Measurements from ENCODE around the gene ENO3. TPM values are rescaled to one million over a fixed set of nuclear protein-coding genes. Genes with fewer than 3 reads are reported as not detected.
A peak's percentile ranks its signal among the peaks of the same experiment; 100 is the strongest.
"Not testable (repeated sequence)": the region's sequence is repeated elsewhere in the genome, so short reads cannot be mapped to it uniquely, and the experiment has no call there.

ENO3 gene
- total RNA-seq, result 2.6 and 7.4 TPM in 2 replicates

DNA sequence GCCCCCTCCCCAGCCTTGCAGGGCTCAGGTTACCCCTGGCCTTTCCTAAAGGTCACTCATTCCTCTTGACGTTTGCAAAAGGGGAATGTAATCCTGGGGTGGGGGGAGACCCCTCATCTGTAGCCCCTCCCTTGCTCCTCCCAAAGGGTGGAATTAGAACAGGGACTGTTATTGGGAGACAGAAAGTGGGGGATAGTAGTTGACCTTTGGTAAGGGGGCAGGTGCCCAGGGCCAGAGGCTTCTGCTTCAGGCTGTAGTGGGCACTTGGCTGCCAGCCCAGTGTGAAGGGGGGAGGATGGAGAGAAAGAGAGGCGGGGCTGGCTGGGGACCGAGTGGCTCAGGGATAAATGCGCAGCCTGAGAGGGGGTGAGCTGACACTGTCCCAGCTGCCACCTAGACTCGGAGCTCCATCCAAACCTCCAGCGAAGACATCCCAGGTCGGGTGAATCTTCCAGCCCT lies at the start of gene ENO3:
TSS of gene ENO3 (plus strand) at position 374 of the 459 bp plus-strand sequence. CDS start 711 bp downstream, outside the sequence.
- TF ChIP-seq, protein P1, sequence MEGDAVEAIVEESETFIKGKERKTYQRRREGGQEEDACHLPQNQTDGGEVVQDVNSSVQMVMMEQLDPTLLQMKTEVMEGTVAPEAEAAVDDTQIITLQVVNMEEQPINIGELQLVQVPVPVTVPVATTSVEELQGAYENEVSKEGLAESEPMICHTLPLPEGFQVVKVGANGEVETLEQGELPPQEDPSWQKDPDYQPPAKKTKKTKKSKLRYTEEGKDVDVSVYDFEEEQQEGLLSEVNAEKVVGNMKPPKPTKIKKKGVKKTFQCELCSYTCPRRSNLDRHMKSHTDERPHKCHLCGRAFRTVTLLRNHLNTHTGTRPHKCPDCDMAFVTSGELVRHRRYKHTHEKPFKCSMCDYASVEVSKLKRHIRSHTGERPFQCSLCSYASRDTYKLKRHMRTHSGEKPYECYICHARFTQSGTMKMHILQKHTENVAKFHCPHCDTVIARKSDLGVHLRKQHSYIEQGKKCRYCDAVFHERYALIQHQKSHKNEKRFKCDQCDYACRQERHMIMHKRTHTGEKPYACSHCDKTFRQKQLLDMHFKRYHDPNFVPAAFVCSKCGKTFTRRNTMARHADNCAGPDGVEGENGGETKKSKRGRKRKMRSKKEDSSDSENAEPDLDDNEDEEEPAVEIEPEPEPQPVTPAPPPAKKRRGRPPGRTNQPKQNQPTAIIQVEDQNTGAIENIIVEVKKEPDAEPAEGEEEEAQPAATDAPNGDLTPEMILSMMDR (IDR thresholded peaks at IDR 0.05; ENCODE audit: insufficient read depth, low read depth, low read length), result no peak
- no peak for DNase-seq (ENCODE audit: low read depth)

GRCh38 chr17:4901648-4902344 lies 49.1 kb upstream of the ENO3 start:
- no peak for DNase-seq (ENCODE audit: low read depth)
- TF ChIP-seq, protein P1 (IDR thresholded peaks at IDR 0.05; ENCODE audit: insufficient read depth, low read depth, low read length), result no peak
- H3K4me3 ChIP-seq (ENCODE audit: low read depth, low read length), result no peak overlapping the region

More for the DNA sequence above, at the start of gene ENO3:
- H3K4me3 ChIP-seq (ENCODE audit: low read depth, low read length), result peak within 1 kb of the TSS; percentile 56

DNA sequence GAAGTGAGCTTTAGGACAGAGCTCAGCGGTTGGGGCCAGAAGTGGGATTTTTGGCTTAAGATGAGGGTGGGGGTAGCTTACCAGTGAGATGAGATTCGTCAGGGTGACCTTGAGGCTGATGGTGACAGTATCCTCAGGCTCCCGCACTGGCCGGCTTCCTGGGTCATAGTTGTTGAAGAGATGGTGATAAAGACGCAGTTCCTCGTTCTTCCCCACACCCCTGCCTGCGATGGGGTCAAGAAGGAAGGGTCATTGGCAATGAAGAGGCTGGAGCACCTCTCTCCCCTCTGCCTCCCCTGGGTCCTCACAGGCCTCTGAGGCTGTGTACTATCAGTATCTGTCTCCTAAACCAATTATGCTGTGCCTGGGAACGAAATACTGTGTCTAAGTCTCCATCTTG lies 48.4 kb upstream of the ENO3 start:
- TF ChIP-seq, protein P1 (IDR thresholded peaks at IDR 0.05; ENCODE audit: insufficient read depth, low read depth, low read length), result no peak
- DNase-seq (ENCODE audit: low read depth), result no peak

GRCh38 chr17:4903051-4903818 lies 47.7 kb upstream of the ENO3 start, which contains the start of gene CHRNE:
Gene CHRNE, minus strand, starts transcription at chr17:4903098. Its CDS starts 35 bp downstream, at chr17:4903063.
- TF ChIP-seq, protein P1 (IDR thresholded peaks at IDR 0.05; ENCODE audit: insufficient read depth, low read depth, low read length), result peak; percentile 76
- H3K4me3 ChIP-seq (ENCODE audit: low read depth, low read length), result no peak within 1 kb of the TSS
- DNase-seq (ENCODE audit: low read depth), result peak; percentile 79

More for the DNA sequence above, 48.4 kb upstream of the ENO3 start:
- no peak overlapping the region for H3K4me3 ChIP-seq (ENCODE audit: low read depth, low read length)

DNA sequence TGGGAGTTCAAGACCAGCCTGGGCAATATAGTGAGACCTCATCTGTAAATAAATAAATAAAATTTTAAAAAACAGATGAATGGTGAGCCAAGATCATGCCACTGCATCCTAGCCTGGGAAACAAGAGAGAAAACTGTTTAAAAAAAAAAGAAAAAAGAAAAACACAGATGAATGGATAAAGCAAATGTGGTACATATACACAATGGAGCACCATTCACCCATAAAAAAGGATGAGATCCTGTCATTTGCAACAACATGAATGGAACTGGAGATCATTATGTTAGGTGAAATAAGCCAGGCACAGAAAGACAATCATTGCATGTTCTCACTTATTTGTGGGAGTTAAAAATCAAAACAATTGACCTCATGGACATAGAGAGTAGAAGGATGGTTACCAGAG lies 44.3 kb upstream of the ENO3 start:
- H3K4me3 ChIP-seq (ENCODE audit: low read depth, low read length); DNase-seq (ENCODE audit: low read depth): not testable (repeated sequence)

DNA sequence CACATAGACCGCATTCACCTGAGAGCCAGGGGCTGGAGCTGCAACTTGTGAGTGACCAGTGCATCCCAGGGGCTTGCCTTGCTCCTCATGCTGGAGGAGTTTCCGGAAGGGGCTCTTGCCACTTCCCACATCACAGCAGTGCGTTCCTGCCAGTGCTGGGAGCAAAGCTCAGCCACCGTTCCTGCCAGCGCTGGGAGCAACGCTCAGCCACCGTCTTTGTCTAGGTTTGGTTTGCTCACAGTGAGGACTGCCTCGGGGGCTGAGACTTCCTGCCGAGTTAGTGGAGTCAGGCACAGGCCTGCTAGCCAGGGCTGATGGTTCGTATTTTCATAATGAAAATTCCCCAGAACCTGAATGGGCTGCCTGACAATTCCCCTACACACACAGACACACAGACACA lies 42.6 kb upstream of the ENO3 start:
- H3K4me3 ChIP-seq (ENCODE audit: low read depth, low read length), result no peak overlapping the region
- no peak for DNase-seq (ENCODE audit: low read depth)

More for the DNA sequence above, 42.6 kb upstream of the ENO3 start:
- TF ChIP-seq, protein P1 (IDR thresholded peaks at IDR 0.05; ENCODE audit: insufficient read depth, low read depth, low read length), result no peak

Measured in fibroblast of villous mesenchyme (primary cell).